GM12864 (cell line): ENCODE measurements around the gene RAPGEF6.
A peak's percentile ranks its signal among the peaks of the same experiment; 100 is the strongest.

Experiments
- DNase-seq: peaks from one replicate; pipeline ENCODE4 v3.0.0-alpha.2; 2011; ENCODE audit warnings: low read depth
- H3K4me3 ChIP-seq: 2 replicates; pipeline ENCODE4 v1.5.1; 2011; ENCODE audit warnings: mild to moderate bottlenecking, low read depth, low read length, control low read depth
- CTCF ChIP-seq: IDR thresholded peaks from 2 replicates; pipeline ENCODE4 v1.5.1; 2011; ENCODE audit warnings: low read depth, mild to moderate bottlenecking, moderate library complexity, low read length, control low read depth, inconsistent platforms; ENCODE audit errors: missing control alignments

RAPGEF6 gene

DNA sequence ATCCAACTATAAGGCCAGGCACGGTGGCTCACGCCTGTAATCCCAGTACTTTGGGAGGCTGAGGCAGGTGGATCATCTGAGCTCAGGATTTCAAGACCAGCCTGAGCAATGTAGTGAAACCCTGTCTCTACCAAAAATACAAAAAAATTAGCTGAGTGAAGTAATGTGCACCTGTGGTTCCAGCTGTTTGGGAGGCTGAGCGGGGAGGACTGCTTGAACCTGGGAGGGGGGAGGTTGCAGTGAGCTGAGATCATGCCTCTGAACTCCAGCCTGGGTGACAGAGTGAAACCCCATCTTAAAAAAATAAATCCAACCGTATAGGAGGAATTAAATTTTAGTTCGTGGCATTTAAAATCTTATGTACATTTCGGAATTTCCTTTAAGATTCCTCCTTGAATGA, 247.8 kb downstream of the RAPGEF6 start:
- no peak overlapping the region for H3K4me3 ChIP-seq
- TF ChIP-seq CTCF, result no peak
- no peak for DNase-seq

DNA sequence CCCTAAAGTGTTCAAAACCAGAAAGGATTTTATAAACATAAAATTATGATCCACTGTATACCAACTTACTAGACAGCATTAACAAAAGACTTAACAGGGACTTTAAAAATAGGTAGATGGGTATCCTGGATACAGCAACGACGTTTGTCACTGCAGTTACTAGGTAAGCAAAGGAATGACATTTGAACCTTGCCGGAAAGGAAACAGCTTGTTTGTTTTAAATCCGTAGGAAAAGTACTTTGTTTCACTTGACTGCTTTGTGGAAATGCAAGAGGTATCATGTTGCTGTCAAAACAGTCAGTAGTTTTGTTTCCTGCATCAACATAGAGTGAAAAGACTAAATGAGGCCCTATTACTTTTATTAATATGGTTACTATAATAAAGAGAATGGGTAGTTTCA, 248.2 kb downstream of the RAPGEF6 start:
- no peak overlapping the region for H3K4me3 ChIP-seq
- TF ChIP-seq CTCF, result no peak
- DNase-seq, result no peak

DNA sequence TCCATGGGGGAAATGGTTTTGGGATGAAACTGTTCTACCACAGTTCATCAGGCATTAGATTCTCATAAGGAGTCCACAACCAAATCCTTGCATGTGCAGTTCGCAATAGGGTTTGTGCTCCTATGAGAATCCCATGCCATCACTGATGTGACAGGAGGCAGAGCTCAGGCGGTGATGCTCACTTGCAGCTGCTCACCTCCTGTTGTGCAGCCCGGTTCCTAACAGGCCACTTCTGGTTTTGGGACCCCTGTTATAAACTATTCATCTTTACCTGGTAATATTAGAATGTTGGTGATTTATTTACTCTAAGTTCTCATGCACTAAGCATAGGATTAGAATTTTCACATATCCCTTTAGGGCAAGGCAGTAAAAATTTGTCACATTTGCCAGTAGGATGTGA, 248.9 kb downstream of the RAPGEF6 start:
- no peak for DNase-seq
- no peak for TF ChIP-seq CTCF
- H3K4me3 ChIP-seq, result no peak overlapping the region

DNA sequence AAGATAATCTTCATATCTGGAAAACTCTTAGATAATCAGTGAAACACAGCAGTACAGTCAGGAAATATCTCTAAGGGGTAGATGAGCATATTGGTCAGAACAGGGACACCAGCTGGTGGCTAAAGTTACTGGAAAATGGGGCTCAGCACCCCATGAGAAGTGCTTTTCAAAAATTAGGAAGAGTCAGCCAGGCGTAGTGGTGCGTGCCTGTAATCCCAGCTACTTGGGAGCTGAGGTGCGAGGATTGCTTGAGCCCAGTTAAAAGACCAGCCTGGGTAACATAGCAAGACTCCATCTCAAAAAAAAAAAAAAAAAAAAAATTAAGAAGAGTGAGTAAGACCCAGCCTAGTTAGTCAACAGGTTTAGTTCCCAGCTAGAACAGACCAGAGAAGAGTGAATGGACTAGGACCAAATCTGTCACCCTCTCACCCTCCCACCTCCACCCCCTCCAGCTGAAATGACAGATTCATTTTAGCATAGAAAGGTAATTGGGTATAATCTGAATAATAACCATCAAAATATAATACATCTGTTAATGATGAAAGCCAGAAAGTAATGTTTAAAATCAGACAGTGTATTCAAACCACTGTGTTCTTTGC, 250.3 kb downstream of the RAPGEF6 start:
- TF ChIP-seq CTCF, result no peak
- no peak for DNase-seq
- no peak overlapping the region for H3K4me3 ChIP-seq

- no peak for TF ChIP-seq CTCF
- no peak for DNase-seq
These were observed 250.9 kb downstream of the RAPGEF6 start for GRCh38 chr5:131384173-131384572.

GRCh38 chr5:131382407-131383395, 252.3 kb downstream of the RAPGEF6 start:
- peak; percentile 82 for DNase-seq
- TF ChIP-seq CTCF, result peak; percentile 83
- no peak overlapping the region for H3K4me3 ChIP-seq

More at GRCh38 chr5:131384173-131384572, 250.9 kb downstream of the RAPGEF6 start:
- H3K4me3 ChIP-seq, result no peak overlapping the region
